Measurements from ENCODE around the gene MLX.

The MLX gene

GRCh38 chr17:42571435-42572225, 4.7 kb downstream of the MLX start:
- peaks cover 58% of the 10 kb centered on the region for H3K79me2 ChIP-seq (ENCODE audit: insufficient read depth, low read length)
- no peak overlapping the region for H3K4me3 ChIP-seq (ENCODE audit: low read length, poor library complexity, severe bottlenecking)
- H2AFZ ChIP-seq (ENCODE audit: low read length) = no peak overlapping the region
- H3K27me3 ChIP-seq (ENCODE audit: insufficient read depth, low read length, poor library complexity, severe bottlenecking) = no peaks in the 10 kb centered on the region
- no peaks in the 10 kb centered on the region for H3K9me2 ChIP-seq (replicated peaks; ENCODE audit: low read depth, low read length)
- H4K20me1 ChIP-seq (ENCODE audit: insufficient read depth, low read length, poor library complexity, severe bottlenecking) = peaks cover 18% of the 10 kb centered on the region
- H3K9ac ChIP-seq (ENCODE audit: low read depth, low read length, poor library complexity, severe bottlenecking) = no peak overlapping the region
- H3K9me3 ChIP-seq (ENCODE audit: insufficient read depth, low read depth, low read length) = no peaks in the 10 kb centered on the region
- H3F3A ChIP-seq (ENCODE audit: low read depth) = no peaks in the 10 kb centered on the region
- H3K4me2 ChIP-seq (ENCODE audit: low read depth, low read length, poor library complexity, severe bottlenecking) = no peak overlapping the region
- TF ChIP-seq EZH2phosphoT487 (IDR thresholded peaks at IDR 0.05; ENCODE audit: borderline replicate concordance) = no peak
- TF ChIP-seq, protein P1, sequence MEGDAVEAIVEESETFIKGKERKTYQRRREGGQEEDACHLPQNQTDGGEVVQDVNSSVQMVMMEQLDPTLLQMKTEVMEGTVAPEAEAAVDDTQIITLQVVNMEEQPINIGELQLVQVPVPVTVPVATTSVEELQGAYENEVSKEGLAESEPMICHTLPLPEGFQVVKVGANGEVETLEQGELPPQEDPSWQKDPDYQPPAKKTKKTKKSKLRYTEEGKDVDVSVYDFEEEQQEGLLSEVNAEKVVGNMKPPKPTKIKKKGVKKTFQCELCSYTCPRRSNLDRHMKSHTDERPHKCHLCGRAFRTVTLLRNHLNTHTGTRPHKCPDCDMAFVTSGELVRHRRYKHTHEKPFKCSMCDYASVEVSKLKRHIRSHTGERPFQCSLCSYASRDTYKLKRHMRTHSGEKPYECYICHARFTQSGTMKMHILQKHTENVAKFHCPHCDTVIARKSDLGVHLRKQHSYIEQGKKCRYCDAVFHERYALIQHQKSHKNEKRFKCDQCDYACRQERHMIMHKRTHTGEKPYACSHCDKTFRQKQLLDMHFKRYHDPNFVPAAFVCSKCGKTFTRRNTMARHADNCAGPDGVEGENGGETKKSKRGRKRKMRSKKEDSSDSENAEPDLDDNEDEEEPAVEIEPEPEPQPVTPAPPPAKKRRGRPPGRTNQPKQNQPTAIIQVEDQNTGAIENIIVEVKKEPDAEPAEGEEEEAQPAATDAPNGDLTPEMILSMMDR (conservative IDR thresholded peaks at IDR 0.05; ENCODE audit: low read length) = no peak
- peaks cover 25% of the 10 kb centered on the region for H3K4me1 ChIP-seq (ENCODE audit: insufficient read depth, low read length, poor library complexity, severe bottlenecking)
- H3K36me3 ChIP-seq (ENCODE audit: insufficient read depth, low read length) = peaks cover 46% of the 10 kb centered on the region; the same call in 1 of the 2 replicates

- no peak overlapping the region for H3K9ac ChIP-seq (ENCODE audit: low read depth, low read length, poor library complexity, severe bottlenecking)
- no peaks in the 10 kb centered on the region; the same call in 1 of the 2 replicates for H3F3A ChIP-seq (ENCODE audit: low read depth)
- no peak overlapping the region for H2AFZ ChIP-seq (ENCODE audit: low read length)
- H3K9me3 ChIP-seq (ENCODE audit: insufficient read depth, low read depth, low read length) = no peaks in the 10 kb centered on the region
- peaks cover 15% of the 10 kb centered on the region for H4K20me1 ChIP-seq (ENCODE audit: insufficient read depth, low read length, poor library complexity, severe bottlenecking)
- H3K4me2 ChIP-seq (ENCODE audit: low read depth, low read length, poor library complexity, severe bottlenecking) = no peak overlapping the region
- H3K79me2 ChIP-seq (ENCODE audit: insufficient read depth, low read length) = peaks cover 56% of the 10 kb centered on the region
- H3K36me3 ChIP-seq (ENCODE audit: insufficient read depth, low read length) = peaks cover 46% of the 10 kb centered on the region; the same call in 1 of the 2 replicates
- TF ChIP-seq, protein P1 (conservative IDR thresholded peaks at IDR 0.05; ENCODE audit: low read length) = no peak
- no peak overlapping the region for H3K4me3 ChIP-seq (ENCODE audit: low read length, poor library complexity, severe bottlenecking)
- peaks cover 24% of the 10 kb centered on the region for H3K4me1 ChIP-seq (ENCODE audit: insufficient read depth, low read length, poor library complexity, severe bottlenecking)
- H3K27me3 ChIP-seq (ENCODE audit: insufficient read depth, low read length, poor library complexity, severe bottlenecking) = no peaks in the 10 kb centered on the region
- no peaks in the 10 kb centered on the region for H3K9me2 ChIP-seq (replicated peaks; ENCODE audit: low read depth, low read length)
Observed at GRCh38 chr17:42573095-42573494, 6.2 kb downstream of the MLX start.

- H3K4me1 ChIP-seq (ENCODE audit: insufficient read depth, low read length, poor library complexity, severe bottlenecking) = peaks cover 14% of the 10 kb centered on the region
- H4K20me1 ChIP-seq (ENCODE audit: insufficient read depth, low read length, poor library complexity, severe bottlenecking) = peaks cover 2% of the 10 kb centered on the region
- H3K27me3 ChIP-seq (ENCODE audit: insufficient read depth, low read length, poor library complexity, severe bottlenecking) = no peaks in the 10 kb centered on the region
- H3K9me2 ChIP-seq (replicated peaks; ENCODE audit: low read depth, low read length) = no peaks in the 10 kb centered on the region
- no peak overlapping the region for H3K4me2 ChIP-seq (ENCODE audit: low read depth, low read length, poor library complexity, severe bottlenecking)
- peaks cover 41% of the 10 kb centered on the region; the same call in 1 of the 2 replicates for H3K36me3 ChIP-seq (ENCODE audit: insufficient read depth, low read length)
- peaks cover 42% of the 10 kb centered on the region for H3K79me2 ChIP-seq (ENCODE audit: insufficient read depth, low read length)
- H2AFZ ChIP-seq (ENCODE audit: low read length) = no peak overlapping the region
- no peak overlapping the region for H3K4me3 ChIP-seq (ENCODE audit: low read length, poor library complexity, severe bottlenecking)
- TF ChIP-seq EZH2phosphoT487 (IDR thresholded peaks at IDR 0.05; ENCODE audit: borderline replicate concordance) = no peak
- TF ChIP-seq, protein P1 (conservative IDR thresholded peaks at IDR 0.05; ENCODE audit: low read length) = no peak
- no peaks in the 10 kb centered on the region for H3K9me3 ChIP-seq (ENCODE audit: insufficient read depth, low read depth, low read length)
- H3K9ac ChIP-seq (ENCODE audit: low read depth, low read length, poor library complexity, severe bottlenecking) = no peak overlapping the region
- H3F3A ChIP-seq (ENCODE audit: low read depth) = no peaks in the 10 kb centered on the region; the same call in 1 of the 2 replicates
Observed at GRCh38 chr17:42574463-42574862, 7.6 kb downstream of the MLX start.
